ENCODE measurements around the gene MEI1.

MEI1 gene

GRCh38 chr22:41799486-41800347 is 100.4 kb downstream of the MEI1 start:
- no peak for DNase-seq

GRCh38 chr22:41800348-41801146 is 101.2 kb downstream of the MEI1 start, which contains the start of gene CCDC134:
Gene CCDC134 (plus strand): TSS chr22:41800679. CDS start chr22:41808891, 8,212 bp downstream.
- peak; percentile 90 for DNase-seq

GRCh38 chr22:41801147-41801819 is 102.0 kb downstream of the MEI1 start:
- DNase-seq = no peak

- DNase-seq = no peak
These were observed 102.6 kb downstream of the MEI1 start for GRCh38 chr22:41801886-41802285.

- DNase-seq = no peak
These were observed 106.3 kb downstream of the MEI1 start for GRCh38 chr22:41805639-41806038.

GRCh38 chr22:41808400-41808799 is 109.1 kb downstream of the MEI1 start:
- DNase-seq = no peak

- no peak for DNase-seq
These were observed 110.7 kb downstream of the MEI1 start for GRCh38 chr22:41810022-41810421.

GRCh38 chr22:41812805-41813545 is 113.7 kb downstream of the MEI1 start:
- no peak for DNase-seq

- DNase-seq = no peak
These were observed 114.6 kb downstream of the MEI1 start for GRCh38 chr22:41813726-41814410.

- no peak for DNase-seq
These were observed 116.4 kb downstream of the MEI1 start for GRCh38 chr22:41815716-41816115.

- DNase-seq = no peak
These were observed 116.9 kb downstream of the MEI1 start for GRCh38 chr22:41816241-41816640.

- no peak for DNase-seq
These were observed 117.6 kb downstream of the MEI1 start for GRCh38 chr22:41816871-41817270.

- DNase-seq = no peak
These were observed 118.7 kb downstream of the MEI1 start for GRCh38 chr22:41818011-41818410.

GRCh38 chr22:41818596-41818995 is 119.3 kb downstream of the MEI1 start:
- DNase-seq = no peak

- no peak for DNase-seq
These were observed 120.0 kb downstream of the MEI1 start for GRCh38 chr22:41819257-41819656.

GRCh38 chr22:41820447-41820846 is 121.1 kb downstream of the MEI1 start:
- DNase-seq = no peak

GRCh38 chr22:41821471-41822316 is 122.4 kb downstream of the MEI1 start:
- DNase-seq = no peak

GRCh38 chr22:41822317-41823057 is 123.2 kb downstream of the MEI1 start:
- DNase-seq = peak; percentile 71

GRCh38 chr22:41823797-41824196 is 124.5 kb downstream of the MEI1 start:
- DNase-seq = no peak

GRCh38 chr22:41825376-41825775 is 126.1 kb downstream of the MEI1 start:
- no peak for DNase-seq
